Spleen (tissue), 11 donors: ENCODE data around the gene HERC6. TPM values are rescaled to one million over a fixed set of nuclear protein-coding genes. Genes with fewer than 3 reads are reported as not detected.
"Not testable (repeated sequence)": the region's sequence is repeated elsewhere in the genome, so short reads cannot be mapped to it uniquely, and the experiment has no call there.

Experiments
- DNase-seq: peaks from one replicate; pipeline ENCODE4 v3.0.0-alpha.2; 2020
- H3K27ac ChIP-seq, 8 donors: fragments of 200-600 bp; sonication (generic) in 7 of 8; 1 replicate in 4 of 8; 2 replicates in 4 of 8; pipeline versions ENCODE4 v1.5.0 to v1.8.0; 2016 to 2021; ENCODE audit warnings: inconsistent platforms in 4 of 8, mild to moderate bottlenecking in 4 of 8, moderate library complexity in 1 of 8
- H3K27me3 ChIP-seq, 7 donors: fragments of 200-600 bp; sonication (generic) in 6 of 7; replicated peaks in 1 of 7; 1 replicate in 4 of 7; 2 replicates in 3 of 7; pipeline versions ENCODE4 v1.5.0 to v1.8.0; 2016 to 2021; ENCODE audit warnings: inconsistent platforms in 3 of 7, mild to moderate bottlenecking in 1 of 7
- H3K36me3 ChIP-seq, 6 donors: fragments of 200-600 bp; sonication (generic) in 5 of 6; 1 replicate in 4 of 6; 2 replicates in 2 of 6; pipeline versions ENCODE4 v1.5.0 to v1.8.0; 2016 to 2021; ENCODE audit warnings: inconsistent platforms in 2 of 6
- H3K4me1 ChIP-seq, 6 donors: fragments of 200-600 bp; sonication (generic) in 5 of 6; 1 replicate in 3 of 6; 2 replicates in 3 of 6; pipeline versions ENCODE4 v1.5.0 to v1.8.0; 2016 to 2021; ENCODE audit warnings: inconsistent platforms in 3 of 6
- H3K4me3 ChIP-seq, 8 donors: fragments of 200-600 bp; sonication (generic) in 7 of 8; 1 replicate in 4 of 8; 2 replicates in 4 of 8; pipeline versions ENCODE4 v1.5.0 to v1.8.0; 2016 to 2021; ENCODE audit warnings: inconsistent platforms in 4 of 8, mild to moderate bottlenecking in 4 of 8, moderate library complexity in 2 of 8
- H3K9me3 ChIP-seq, 8 donors: fragments of 200-600 bp; sonication (generic) in 7 of 8; 1 replicate in 4 of 8; 2 replicates in 4 of 8; pipeline versions ENCODE4 v1.5.0 to v1.8.0; 2016 to 2021; ENCODE audit warnings: inconsistent platforms in 4 of 8
- CTCF ChIP-seq, 11 experiments: fragments of 200-600 bp in 7 of 11; fragments of 450-650 bp in 4 of 11; sonication (generic) in 4 of 11; IDR thresholded peaks in 8 of 11; conservative IDR thresholded peaks in 3 of 11; 1 replicate in 7 of 11; 2 replicates in 4 of 11; pipeline versions ENCODE4 v1.4.0 to v1.8.0; 2016 to 2021; ENCODE audit warnings: antibody characterized with exemption in 11 of 11, inconsistent platforms in 4 of 11, mild to moderate bottlenecking in 1 of 11
- POLR2A ChIP-seq, 3 donors: fragments of 450-650 bp; IDR thresholded peaks; one replicate each; pipeline ENCODE4 v1.5.1; 2017; ENCODE audit warnings: antibody characterized with exemption in 3 of 3, mild to moderate bottlenecking in 1 of 3
- POLR2AphosphoS5 ChIP-seq, 3 donors: sonication (generic); formaldehyde crosslinking; IDR thresholded peaks; one replicate each; pipeline ENCODE4 v1.5.1; 2017; ENCODE audit warnings: antibody characterized with exemption in 3 of 3
- WGBS, 5 donors: extraction: QIAGEN DNeasy Blood & Tissue Kit in 3 of 5; methylation state at CpG; one replicate each; pipeline versions ENCODE4 v1.1.5 to v1.1.7; 2013 to 2018; 5-methylcytosine and 5-hydroxymethylcytosine counted together
- intact Hi-C: fragments of 100-400 bp; cut with DNase I; formaldehyde crosslinking; loops from one replicate; pipeline ENCODE4 v1.15.0; 2023; ENCODE audit warnings: low total_unique reads
- polyA plus RNA-seq, 3 donors: library from polyadenylated mRNA; stranded (reverse); fragments of 200-250 nt; gene quantifications; one replicate each; pipeline ENCODE4 v1.2.1, GENCODE V29; 2013
- total RNA-seq, 7 donors: library from RNA; depleted of rRNA in 3 of 7; stranded (reverse); fragments of >200 nt in 3 of 7; fragmentation: NEBNext Ultra II Directional in 4 of 7; extraction: Animal tissue kit (Norgen Biotek cat#: 25700) in 4 of 7; gene quantifications; one replicate each; pipeline versions ENCODE4 v1.1.0 to v1.2.1, GENCODE V29; 2016 to 2021
- donor health status: healthy with polysubstance abuse.
- donor health status: DM: no; HTN: no; CAD: no; lungs with moderate emphysema.
- donor health status: DM: no; HTN: no; CAD: no.
- donor health status: Bipolar disorder and iron deficiency.
- donor health status: healthy.
- donor health status: DM: no; HTN: no; CAD: no.
- donor health status: DM: yes; HTN: yes; CAD: no.

The HERC6 gene
- total and polyA plus RNA-seq, 10 donors: 2.8 to 13.6 (median 10.8) TPM

GRCh38 chr4:88420844-88421243 is 42.2 kb downstream of the HERC6 start:
- Histone ChIP-seq H3K36me3 (peaks cover 0 to 44% (median 7%) of the 10 kb centered on the region in 6 donors), H3K27me3 (no peaks in the 10 kb centered on the region), H3K4me1 (no peaks in the 10 kb centered on the region), H3K9me3 (no peaks in the 10 kb centered on the region), H3K4me3 (no peak overlapping the region), H3K27ac (no peak overlapping the region)
- TF ChIP-seq CTCF (IDR thresholded peaks at IDR 0.05 in 8 of 11, conservative IDR thresholded peaks at IDR 0.05 in 3 of 11) (no peak), POLR2AphosphoS5 (IDR thresholded peaks at IDR 0.05) (no peak), POLR2A (IDR thresholded peaks at IDR 0.05) (no peak)
- 90 to 100% (median 97%) methylated on average over 1 of the region's 1 CpG for WGBS, 5 donors
- DNase-seq: no peak
- intact Hi-C loops: no loop called here

GRCh38 chr4:88422403-88422802 is 43.8 kb downstream of the HERC6 start:
- DNase-seq: no peak
- Histone ChIP-seq H3K36me3 (peaks cover 0 to 39% (median 7%) of the 10 kb centered on the region in 6 donors), H3K27me3 (no peaks in the 10 kb centered on the region), H3K4me1 (no peaks in the 10 kb centered on the region), H3K27ac (no peak overlapping the region), H3K9me3 (no peaks in the 10 kb centered on the region), H3K4me3 (no peak overlapping the region)
- WGBS, 5 donors: 93 to 95% (median 94%) methylated on average over 2 of the region's 2 CpGs
- intact Hi-C loops: no loop called here
- TF ChIP-seq POLR2A (IDR thresholded peaks at IDR 0.05) (no peak), CTCF (IDR thresholded peaks at IDR 0.05 in 8 of 11, conservative IDR thresholded peaks at IDR 0.05 in 3 of 11) (no peak), POLR2AphosphoS5 (IDR thresholded peaks at IDR 0.05) (no peak)

- Histone ChIP-seq H3K9me3 (peaks cover 0 to 15% (median 12%) of the 10 kb centered on the region in 8 donors), H3K4me3 (no peak overlapping the region), H3K4me1 (no peaks in the 10 kb centered on the region), H3K27ac (no peak overlapping the region), H3K27me3 (no peaks in the 10 kb centered on the region), H3K36me3 (peaks cover 0 to 69% (median 10%) of the 10 kb centered on the region in 6 donors)
- DNase-seq: no peak
- no peak for TF ChIP-seq POLR2A (IDR thresholded peaks at IDR 0.05)
- no peak for TF ChIP-seq POLR2AphosphoS5 (IDR thresholded peaks at IDR 0.05)
- no peak for TF ChIP-seq CTCF (IDR thresholded peaks at IDR 0.05 in 8 of 11, conservative IDR thresholded peaks at IDR 0.05 in 3 of 11)
- intact Hi-C loops: no loop called here
- 67 to 79% (median 77%) methylated on average over 1 of the region's 1 CpG for WGBS, 5 donors
Measured at GRCh38 chr4:88429401-88429800, 50.7 kb downstream of the HERC6 start.

GRCh38 chr4:88435987-88436693 is 57.5 kb downstream of the HERC6 start:
- Histone ChIP-seq H3K4me3 (no peak overlapping the region), H3K4me1 (no peaks in the 10 kb centered on the region), H3K27ac (no peak overlapping the region), H3K36me3 (peaks cover 0 to 79% (median 12%) of the 10 kb centered on the region in 6 donors), H3K9me3 (peaks cover 0 to 15% (median 12%) of the 10 kb centered on the region in 8 donors), H3K27me3 (no peaks in the 10 kb centered on the region)
- 89 to 100% (median 96%) methylated on average over 1 of the region's 1 CpG for WGBS, 5 donors
- no peak for TF ChIP-seq POLR2AphosphoS5 (IDR thresholded peaks at IDR 0.05)
- TF ChIP-seq CTCF (IDR thresholded peaks at IDR 0.05 in 8 of 11, conservative IDR thresholded peaks at IDR 0.05 in 3 of 11): no peak
- TF ChIP-seq POLR2A (IDR thresholded peaks at IDR 0.05): no peak
- DNase-seq: no peak
- intact Hi-C loops: no loop called here

GRCh38 chr4:88437873-88438272 is 59.2 kb downstream of the HERC6 start:
- H3K27ac ChIP-seq, intact Hi-C loops, H3K27me3 ChIP-seq, H3K4me3 ChIP-seq, H3K4me1 ChIP-seq, DNase-seq: not testable (repeated sequence)
- H3K9me3 ChIP-seq: peaks cover 0 to 11% (median 9%) of the 10 kb centered on the region in 8 donors
- WGBS, 5 donors: 87 to 99% (median 98%) methylated on average over 4 of the region's 4 CpGs
- H3K36me3 ChIP-seq: peaks cover 0 to 76% (median 12%) of the 10 kb centered on the region in 6 donors
